ENCODE measurements around the gene PPM1E.

DNA sequence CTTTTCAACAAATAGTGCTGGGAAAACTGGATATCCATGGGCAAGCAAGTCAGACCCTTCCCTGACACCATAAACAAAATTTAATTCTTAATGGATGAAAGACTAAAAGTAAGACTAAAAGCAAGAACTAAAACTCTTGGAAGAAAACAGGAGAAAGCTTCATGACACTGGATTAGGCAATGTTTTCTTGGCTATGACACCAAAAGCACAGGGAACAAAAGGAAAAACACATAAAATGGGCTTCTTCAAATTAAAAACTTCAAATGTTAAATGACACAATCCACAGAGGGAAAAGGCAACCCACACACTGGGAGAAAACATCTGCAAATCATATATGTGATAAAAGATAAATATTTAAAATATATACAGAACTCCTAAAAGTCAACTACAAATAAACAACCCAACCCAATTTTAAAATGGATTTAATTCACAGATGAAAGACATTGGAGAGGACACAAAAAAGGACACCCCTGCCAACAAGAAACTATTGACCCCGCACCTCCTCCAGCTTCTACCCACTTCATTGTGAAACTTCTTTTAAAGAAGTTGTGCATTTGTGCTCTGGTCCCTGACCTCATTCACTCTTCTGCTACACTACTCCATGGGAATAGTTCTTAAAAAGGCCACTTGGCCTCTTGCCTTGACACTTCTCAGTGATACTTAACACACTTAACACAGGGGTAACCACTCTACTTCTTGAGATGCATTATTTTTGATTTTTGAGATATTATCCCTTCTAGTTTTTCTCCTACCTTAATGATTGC lies 270.7 kb downstream of the PPM1E start:
- TF ChIP-seq, protein P1, sequence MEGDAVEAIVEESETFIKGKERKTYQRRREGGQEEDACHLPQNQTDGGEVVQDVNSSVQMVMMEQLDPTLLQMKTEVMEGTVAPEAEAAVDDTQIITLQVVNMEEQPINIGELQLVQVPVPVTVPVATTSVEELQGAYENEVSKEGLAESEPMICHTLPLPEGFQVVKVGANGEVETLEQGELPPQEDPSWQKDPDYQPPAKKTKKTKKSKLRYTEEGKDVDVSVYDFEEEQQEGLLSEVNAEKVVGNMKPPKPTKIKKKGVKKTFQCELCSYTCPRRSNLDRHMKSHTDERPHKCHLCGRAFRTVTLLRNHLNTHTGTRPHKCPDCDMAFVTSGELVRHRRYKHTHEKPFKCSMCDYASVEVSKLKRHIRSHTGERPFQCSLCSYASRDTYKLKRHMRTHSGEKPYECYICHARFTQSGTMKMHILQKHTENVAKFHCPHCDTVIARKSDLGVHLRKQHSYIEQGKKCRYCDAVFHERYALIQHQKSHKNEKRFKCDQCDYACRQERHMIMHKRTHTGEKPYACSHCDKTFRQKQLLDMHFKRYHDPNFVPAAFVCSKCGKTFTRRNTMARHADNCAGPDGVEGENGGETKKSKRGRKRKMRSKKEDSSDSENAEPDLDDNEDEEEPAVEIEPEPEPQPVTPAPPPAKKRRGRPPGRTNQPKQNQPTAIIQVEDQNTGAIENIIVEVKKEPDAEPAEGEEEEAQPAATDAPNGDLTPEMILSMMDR (conservative IDR thresholded peaks at IDR 0.05; ENCODE audit: low read length): no peak
- TF ChIP-seq EZH2phosphoT487 (IDR thresholded peaks at IDR 0.05; ENCODE audit: borderline replicate concordance, low read depth, low read length): no peak
